NCI-H1417 treated with DMSO at 0.1 percent for 48 hours (cell line): Measurements from ENCODE around the gene MRFAP1L1.

ENCODE experiments used
- DNase-seq: peaks from one replicate; lab custom pipeline; 2025; lab: John Stamatoyannopoulos, UW

The MRFAP1L1 gene

DNA sequence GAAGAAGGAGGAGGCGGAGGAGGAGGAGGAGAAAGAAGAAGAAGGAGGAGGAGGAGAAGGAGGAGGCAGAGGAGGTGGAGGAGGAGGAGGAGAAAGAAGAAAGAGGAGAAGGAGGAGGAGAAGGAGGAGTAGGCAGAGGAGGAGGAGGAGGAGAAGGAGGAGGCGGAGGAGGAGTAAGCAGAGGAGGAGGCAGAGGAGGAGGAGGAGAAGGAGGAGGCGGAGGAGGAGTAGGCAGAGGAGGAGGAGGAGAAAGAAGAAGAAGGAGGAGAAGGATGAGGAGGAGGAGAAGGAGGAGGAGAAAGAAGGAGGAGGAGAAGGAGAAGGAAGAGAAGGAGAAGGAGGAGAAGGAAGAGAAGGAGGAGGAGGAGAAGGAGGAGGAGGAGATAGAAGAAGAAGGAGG, 49.2 kb downstream of the MRFAP1L1 start:
- no peak for DNase-seq

DNA sequence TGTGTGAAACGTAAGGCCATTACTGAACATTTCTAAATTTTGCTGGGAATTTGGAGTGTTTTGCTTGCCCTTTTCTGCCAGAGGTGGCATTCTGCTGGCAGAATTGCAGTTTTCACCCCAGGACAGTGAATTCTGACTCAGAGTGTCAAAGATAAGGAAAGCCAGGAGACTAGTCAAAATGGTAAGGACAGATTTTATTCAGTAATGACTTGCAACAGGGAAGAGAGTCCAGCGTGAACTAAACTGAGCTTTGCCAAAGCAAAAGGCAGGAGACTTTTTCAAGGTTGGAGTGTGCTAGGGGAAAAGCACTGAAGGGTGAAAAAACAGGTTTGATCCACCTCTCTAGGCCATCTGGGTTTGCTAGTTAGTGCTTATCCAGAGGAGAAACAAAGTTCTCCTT, 49.8 kb downstream of the MRFAP1L1 start:
- DNase-seq = no peak

DNA sequence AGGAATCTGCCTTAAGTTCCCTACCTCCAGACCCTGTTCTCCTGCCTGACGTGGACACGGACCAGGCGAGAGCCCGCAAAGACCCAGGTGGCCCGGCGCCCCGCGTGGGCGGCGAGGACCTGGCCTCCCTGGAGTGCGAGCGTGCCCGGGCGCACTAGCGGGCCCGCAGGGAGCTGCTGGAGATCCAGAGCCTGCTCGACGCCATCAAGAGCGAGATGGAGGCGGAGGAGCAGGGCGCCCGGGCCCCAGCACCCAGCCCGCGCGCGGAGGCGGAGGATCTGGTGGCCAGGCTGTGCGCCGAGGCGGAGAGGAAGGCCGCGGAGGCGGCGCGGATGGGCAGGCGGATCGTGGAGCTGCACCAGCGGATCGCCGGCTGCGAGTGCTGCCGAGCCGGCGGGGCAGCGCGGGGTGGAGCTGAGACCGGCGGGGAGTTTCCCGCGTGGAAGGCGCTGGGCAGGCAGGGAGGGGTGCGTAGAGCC, 51.0 kb downstream of the MRFAP1L1 start:
- DNase-seq = no peak

DNA sequence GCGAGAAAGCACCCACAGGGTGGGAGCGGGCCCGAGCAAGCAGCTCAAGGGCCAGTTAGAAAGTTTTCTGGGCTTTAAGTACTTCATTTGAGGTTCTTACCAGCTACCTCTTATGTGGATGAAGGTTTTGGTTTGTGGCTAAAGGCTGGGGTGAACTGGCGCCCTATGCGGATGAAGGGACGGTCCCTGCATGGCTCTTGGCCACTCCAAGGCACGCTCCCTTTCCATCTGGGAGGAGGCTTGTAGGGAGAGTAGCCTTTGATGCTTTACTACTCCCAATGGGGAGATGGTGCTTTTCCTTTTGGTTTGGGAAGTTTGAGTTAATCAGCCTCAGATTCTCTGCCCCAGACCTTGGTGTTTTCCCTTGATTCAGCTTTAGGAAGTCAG, 51.5 kb downstream of the MRFAP1L1 start:
- no peak for DNase-seq
